Amniotic epithelial cell (primary cell): ENCODE data around the gene C9orf57.
"Not testable (repeated sequence)": the region's sequence is repeated elsewhere in the genome, so short reads cannot be mapped to it uniquely, and the experiment has no call there.

Experiments
- DNase-seq: peaks from one replicate; pipeline ENCODE4 v3.0.0-alpha.2; 2010; ENCODE audit warnings: low read depth

The C9orf57 gene

GRCh38 chr9:72023596-72023995 is 36.8 kb downstream of the C9orf57 start:
- DNase-seq = no peak

- DNase-seq = peak; percentile 93
Observed at GRCh38 chr9:72022841-72023240, 37.6 kb downstream of the C9orf57 start.

- no peak for DNase-seq
Observed at GRCh38 chr9:72013292-72013760, 47.1 kb downstream of the C9orf57 start.

- no peak for DNase-seq
Observed at GRCh38 chr9:72012646-72013045, 47.8 kb downstream of the C9orf57 start.

GRCh38 chr9:72007726-72008125 is 52.7 kb downstream of the C9orf57 start:
- DNase-seq = not testable (repeated sequence)

GRCh38 chr9:72006501-72006900 is 53.9 kb downstream of the C9orf57 start:
- peak; percentile 3 for DNase-seq

- DNase-seq = no peak
Observed at GRCh38 chr9:72005451-72005850, 55.0 kb downstream of the C9orf57 start.
